Stimulated activated CD4-positive, alpha-beta T cell treated with anti-CD3 and anti-CD28 coated beads, Interleukin-2, amount 100 ng/mL, for 4 hours (primary cell): ENCODE results near the gene CEP72.
"Not testable (repeated sequence)": the region's sequence is repeated elsewhere in the genome, so short reads cannot be mapped to it uniquely, and the experiment has no call there.

Experiments
- DNase-seq: peaks from one replicate; pipeline ENCODE4 v3.0.0-alpha.2; 2020; ENCODE audit warnings: low read depth

The CEP72 gene, protein sequence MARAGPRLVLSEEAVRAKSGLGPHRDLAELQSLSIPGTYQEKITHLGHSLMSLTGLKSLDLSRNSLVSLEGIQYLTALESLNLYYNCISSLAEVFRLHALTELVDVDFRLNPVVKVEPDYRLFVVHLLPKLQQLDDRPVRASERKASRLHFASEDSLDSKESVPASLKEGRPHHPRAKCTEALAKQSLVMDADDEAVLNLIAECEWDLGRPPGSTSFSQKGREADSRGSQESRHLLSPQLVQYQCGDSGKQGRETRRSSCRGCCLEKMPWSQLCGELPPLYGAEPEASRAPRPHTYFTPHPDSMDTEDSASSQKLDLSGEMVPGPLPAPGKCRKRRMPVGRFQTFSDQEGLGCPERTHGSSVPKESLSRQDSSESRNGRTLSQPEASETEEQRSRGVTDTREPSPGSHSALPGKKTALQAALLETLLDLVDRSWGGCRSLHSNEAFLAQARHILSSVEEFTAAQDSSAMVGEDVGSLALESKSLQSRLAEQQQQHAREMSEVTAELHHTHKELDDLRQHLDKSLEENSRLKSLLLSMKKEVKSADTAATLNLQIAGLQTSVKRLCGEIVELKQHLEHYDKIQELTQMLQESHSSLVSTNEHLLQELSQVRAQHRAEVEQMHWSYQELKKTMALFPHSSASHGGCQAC

DNA sequence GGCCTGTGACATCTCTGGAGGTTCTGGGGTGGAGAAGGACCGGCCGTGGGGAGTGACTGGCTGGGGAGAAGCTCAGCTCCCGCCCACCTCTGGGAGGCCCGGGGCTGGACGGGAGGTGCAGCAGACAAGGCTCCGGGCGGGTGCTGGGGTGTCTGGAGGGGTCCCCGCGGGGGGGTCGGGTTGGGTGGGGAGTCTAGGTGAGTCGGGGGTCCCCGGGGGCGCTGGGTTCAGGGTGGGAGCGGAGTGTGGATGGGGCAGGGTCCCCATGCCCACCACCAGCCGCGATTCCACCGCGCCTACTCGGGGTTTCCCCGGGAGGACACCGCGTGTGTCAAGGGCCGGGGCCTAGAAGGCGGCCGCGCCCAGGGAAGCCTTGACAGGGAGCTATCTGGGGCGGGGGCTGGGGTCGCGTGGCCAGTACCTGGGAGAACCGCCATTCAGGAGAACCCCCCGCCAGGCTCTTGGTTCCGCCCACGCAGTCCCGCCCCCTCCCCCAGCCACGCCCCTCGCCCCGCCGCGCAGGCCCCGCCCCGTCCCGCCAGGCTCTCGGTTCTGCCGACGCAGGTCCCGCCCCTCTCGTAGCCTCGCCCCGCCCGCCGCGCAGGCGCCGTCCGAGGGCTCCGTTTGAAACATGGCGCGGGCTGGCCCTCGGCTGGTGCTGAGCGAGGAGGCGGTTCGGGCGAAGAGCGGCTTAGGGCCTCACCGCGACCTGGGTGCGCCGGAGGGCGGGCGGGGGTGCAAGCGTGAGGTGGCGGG lies at the start of gene CEP72:
CEP72 (plus strand) TSS at position 610 of the 756 bp plus-strand sequence; CDS start at position 632, 22 bp downstream.
- peak; percentile 90 for DNase-seq

DNA sequence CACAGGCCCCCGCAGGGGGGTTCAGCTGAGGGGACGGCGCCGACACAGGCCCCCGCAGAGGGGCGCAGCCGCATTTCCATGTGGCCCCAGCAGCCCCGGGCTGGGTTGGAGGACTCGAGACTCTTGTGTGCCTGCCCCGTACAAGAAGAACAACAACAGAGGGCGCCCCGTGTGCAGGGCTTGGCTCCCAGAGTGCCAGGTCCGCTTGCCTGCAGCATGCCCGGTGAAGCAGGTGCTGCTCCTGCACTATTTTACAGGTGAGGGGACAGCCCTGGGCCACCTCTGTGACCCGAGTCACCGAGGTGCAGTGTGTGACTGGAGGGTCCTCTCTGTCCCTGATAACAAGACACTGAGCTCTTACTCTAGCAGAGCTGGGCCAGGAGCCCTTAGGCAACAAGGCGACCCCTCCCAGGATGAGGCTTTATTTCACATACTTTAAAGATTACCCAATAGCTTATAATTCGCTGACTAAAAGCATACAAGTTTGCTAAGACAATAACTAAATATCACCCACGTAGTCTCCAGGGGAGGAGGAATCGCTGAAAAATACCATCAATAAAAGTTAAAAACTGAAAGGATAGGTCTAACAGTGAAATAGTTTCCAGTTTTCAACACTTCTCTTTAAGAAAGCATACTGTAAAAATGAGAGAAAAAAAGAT lies 46.2 kb upstream of the CEP72 start:
- no peak for DNase-seq

DNA sequence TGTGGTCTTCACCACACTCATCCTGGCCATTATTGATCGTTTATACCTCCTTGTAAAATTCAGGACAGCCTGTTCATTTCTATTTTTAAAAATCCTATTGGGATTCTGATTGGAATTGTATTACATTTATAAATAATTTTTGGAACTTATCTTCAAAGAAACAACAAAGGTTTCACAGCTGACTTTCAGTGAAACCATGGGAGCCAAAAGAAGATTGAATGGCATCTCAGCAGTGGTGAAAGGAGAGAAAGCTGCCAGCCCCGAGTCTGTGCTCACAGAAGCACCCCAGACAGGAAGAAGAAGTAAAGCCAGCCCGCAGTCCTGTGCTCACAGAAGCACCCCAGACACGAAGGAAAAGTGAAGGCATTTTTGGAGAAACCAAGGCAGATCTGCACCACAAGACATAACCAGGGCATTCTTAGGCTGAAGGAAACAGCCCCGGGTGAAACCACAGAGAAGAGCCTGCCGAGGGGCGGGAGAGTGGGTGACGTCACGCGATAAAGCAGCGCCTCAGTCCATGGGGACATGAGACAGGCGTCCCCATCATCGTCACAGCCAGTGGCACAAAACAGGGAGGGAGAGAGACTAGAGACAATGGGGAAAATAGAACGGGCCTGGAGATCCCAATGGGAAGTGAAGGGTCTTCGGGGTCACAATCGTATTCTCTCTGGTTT lies 45.4 kb upstream of the CEP72 start:
- DNase-seq, result no peak

DNA sequence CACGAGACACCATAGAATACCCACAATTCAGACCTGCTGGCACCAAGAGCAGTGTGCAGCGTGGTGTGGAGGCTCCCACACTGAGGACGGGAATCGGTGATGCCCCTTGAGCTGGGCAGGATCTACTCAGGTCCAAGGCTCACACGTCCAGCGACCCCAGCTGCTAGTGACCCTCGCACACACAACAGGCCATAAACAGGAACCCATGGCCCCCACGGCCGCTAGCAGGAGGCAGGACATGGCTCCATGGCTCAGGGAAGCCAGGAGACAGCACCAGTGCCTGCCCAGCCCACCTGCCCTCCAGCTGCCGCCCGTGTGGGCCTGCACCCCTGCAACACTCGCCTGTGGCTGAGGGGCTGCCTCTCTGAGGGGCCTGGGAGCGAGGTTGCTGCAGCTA lies 44.5 kb upstream of the CEP72 start:
- no peak for DNase-seq

DNA sequence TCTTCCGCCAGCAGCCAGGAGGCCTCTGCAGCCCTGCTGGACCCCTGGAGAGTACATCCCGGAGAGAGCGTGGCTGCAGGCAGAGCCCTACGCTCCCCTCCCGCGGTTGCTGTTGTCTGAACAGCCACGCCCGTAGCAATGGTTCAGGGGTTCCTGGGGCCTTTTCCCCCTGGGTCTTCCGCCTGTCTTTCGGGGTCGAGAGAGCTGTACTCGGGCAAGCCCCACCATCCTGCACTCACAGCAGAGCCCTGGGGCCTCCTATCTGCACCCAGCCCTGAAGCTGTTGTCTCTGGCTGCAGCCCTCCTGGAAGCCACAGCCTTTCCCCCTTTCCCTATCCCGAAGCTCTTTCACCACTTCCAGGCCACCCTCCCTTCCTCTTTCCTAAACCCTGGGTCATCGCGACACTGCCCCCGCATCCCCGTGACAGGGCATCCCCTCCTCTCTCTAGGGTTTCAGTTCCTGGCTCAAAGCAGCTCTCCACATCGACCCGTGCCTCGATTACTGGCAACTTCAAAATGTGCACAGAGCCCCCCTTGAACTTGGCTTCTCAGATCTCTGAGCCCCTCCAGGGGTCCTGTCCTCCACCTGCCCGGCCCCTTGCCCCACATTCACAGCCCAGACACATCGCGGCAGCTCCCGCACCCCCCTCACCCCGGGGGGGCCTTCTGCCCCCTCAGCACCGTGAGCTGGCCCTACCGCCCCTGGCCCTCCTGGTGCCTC lies 43.9 kb upstream of the CEP72 start:
- no peak for DNase-seq

DNA sequence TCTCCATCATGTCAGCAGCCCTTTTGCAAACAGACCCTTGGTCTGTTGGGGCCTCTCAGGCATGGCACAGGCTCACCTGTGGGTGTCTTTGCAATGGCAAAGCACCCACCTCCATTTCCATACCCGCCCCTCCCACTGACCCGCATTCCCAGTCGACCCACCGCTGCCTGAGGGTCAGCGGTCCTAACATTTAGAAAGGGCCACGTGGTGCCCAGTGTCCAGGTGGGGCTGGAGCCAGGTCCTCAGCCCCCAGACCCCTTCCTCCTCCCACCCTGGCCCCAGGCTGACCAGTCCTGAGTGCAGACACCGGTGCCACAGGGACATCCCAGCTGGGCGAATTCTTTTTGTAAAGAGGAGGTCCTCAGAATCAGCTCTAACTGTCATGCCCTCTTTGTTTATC lies 43.3 kb upstream of the CEP72 start:
- no peak for DNase-seq

DNA sequence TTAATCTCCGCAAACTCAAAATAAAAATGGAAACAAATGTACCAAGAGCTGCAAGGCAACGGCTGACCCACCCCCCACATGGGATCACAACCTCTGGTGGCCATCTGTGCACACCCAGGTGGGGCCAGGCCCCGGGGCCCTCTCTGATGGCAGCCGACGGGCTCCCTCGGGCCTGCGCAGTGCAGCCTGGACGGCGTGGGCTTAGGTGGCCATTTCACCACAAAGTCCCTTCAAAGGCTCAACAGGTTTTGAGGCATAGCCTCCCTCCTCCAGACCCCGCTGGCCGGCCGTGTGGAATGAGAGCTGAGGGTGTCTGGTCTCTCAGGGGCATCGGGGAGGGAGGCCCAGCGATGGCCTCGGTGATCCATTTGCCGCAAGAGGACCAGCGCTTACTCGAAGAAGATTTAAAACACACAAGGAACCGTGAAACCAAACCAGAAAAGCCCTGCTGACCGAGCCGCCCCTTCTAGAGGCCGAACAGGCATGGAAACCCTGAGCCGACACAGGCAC lies 42.7 kb upstream of the CEP72 start:
- DNase-seq, result no peak

DNA sequence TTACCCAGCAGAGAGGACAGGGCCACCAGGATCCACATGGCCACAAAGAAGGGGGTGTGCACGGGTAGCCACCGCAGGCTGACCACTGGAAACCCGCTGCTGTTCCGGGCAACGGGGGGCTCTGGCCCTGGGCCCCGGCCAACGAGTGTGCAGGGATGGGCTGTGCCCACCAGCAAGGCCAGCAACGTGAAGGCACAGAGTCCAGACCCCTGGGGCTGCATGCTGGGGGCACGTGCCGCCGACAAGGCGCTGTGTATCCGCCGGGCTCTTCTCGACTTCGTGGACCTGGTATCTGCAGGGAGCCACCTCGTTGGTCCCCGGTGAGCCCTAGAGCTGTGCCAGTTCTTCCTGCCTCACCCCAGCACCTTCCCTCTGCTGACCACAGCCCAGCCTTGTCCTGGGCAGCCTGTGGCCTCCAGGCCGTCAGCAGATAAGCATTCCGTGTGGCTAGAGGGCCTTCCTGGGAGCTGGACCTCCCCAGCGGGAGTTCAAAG lies 42.2 kb upstream of the CEP72 start:
- DNase-seq, result no peak

DNA sequence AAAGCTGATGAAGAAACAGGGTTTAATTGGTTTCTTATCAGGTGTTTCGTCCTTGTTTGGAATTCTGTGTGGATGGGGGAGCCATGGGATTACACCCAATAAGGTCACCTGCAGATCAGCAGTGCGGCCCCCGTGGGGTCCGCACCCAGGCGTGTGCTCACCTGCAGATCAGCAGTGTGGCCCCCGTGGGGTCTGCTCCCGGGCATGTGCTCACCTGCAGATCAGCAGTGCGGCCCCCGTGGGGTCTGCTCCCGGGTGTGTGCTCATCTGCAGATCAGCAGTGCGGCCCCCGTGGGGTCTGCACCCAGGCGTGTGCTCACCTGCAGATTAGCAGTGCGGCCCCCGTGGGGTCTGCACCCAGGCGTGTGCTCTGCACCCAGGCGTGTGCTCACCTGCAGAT lies 41.7 kb upstream of the CEP72 start:
- DNase-seq, result no peak

DNA sequence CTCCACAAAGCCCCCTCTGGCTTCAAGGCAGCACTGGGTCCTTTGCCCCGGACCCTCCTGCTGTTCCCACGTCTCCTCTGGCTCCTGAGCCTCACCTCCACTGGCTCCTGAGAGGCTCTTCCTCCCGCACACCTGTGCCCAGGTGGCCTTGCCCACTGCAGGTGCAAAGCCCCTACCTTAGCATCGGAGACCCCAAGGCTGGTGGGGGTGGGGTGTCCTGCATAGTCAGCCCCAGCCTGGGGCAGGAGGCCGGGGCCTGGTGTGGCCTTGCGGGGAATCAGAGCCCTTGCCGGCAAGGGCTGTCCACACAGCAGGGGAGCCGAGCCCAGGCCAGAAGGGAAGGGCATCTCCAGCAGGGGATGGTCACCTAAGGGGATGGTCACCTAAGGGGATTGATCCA lies 41.3 kb upstream of the CEP72 start:
- no peak for DNase-seq

DNA sequence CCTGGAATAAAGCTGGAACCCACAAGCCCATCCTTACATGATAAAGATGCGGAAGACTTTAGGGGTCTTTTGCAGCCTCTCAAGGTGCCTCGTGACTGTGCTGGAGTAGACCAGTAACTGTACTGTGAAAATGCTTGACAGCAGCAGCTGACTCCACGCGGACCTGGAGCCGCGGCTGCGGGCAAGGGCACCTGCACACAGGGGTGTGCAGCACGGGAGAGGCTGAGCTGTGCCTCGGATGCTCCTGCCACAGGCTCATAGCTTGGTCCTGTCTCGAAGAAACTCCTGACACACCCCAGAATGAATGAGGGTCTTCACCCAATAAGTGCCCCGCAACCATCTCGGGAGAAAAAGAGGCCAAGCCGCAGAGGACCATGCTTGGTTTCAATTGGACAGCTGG lies 40.3 kb upstream of the CEP72 start:
- DNase-seq, result no peak

DNA sequence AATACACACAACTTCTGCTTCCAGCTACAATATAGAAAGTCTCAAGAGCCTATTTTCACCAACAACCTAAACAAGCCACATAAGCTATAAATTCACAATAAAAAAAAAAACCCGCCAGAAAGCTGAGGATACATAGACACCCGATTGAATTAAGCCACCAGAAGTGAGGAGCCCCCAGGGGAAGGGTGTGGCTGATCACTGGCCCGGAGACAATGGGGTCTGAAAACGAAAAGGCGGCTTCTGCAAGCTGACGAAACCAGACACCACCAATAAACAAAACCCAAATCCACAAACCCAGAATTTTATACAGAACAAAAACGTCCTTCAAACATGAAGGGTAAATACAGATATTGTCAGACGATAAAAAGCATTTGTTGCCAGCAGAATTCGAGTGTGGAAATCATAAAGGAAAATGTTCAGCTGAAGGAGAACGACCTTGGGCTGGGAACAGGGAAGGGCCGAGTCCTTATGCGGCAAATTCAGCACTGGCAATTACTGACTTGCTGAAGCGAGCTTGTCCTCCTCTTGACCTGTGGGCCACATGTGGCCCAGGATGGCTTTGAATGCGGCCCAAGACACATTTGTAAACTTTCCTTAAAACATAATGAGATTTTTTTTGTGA lies 39.6 kb upstream of the CEP72 start:
- no peak for DNase-seq

DNA sequence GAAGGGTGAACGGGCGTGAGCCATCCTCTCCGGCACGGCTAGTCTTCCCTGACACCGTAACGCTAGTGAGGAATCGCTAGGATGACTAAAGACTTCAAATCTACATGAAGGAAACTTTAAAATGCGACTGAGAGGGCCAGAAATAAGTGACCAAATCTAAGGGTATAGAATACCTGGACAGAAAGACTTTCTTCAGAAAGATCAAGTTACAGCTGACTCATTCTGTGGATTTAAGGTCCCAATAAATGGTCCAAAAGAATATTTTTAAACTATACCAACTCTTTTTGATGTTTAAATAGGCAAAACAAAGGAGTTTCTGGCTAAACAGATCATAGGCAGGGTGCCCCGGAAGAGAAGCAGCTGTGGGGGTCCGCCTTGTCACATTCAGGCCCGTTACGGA lies 38.9 kb upstream of the CEP72 start:
- DNase-seq, result no peak

DNA sequence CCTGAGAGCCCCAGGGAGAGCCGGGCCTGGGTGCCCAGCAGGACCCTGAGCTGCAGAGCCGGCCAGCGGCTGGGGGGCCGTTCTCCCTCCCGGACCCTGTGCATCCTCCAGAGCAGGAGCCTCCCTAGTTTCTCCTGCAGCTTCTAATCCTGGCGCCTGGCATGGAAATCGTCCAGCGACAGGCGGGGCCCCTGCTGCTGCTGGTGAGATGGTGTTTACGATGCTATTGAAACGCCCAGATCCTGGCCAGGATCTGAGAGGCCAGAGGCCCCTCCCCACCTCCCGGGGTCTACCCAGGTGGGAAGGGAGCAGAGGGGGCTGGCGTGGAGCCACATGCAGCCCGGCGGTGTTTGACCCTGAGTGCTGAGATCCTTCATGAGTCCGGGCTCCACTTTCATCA lies 38.2 kb upstream of the CEP72 start:
- DNase-seq, result no peak

DNA sequence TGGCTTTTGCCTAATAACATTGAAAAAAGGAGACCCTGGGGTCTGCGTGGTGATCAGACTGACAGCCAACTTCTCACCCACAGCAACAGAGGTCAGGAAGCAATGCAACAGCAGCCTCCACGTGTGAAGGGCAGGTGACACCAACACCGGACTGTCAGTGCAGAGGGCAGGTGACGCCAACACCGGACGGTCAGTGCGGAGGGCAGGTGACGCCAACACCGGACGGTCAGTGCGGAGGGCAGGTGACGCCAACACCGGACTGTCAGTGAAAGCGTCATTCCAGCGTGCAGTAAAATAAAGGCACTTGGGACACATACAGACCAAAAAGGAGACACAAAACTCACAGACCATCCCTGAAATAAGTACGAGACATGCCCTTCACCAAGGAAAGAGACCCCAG lies 37.2 kb upstream of the CEP72 start:
- no peak for DNase-seq

DNA sequence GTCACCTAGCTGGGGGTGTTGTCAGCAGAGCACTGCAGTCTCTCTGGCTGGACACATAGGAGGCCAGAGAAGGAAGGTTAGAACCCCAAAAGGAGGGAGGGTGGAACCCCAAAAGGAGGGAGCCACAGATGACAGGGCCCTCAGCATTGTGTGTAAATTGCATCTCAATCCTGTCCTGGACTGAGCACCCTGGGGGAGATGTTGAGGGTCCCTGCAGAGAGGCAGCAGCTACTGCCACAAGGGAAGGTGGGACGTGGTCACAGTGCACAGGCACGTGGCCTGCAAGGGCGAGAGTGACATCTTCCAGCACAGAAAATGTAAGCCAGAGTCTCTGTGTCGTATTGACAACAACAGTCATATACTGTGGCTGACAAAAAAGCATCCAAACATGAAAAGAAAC lies 36.5 kb upstream of the CEP72 start:
- DNase-seq, result no peak

DNA sequence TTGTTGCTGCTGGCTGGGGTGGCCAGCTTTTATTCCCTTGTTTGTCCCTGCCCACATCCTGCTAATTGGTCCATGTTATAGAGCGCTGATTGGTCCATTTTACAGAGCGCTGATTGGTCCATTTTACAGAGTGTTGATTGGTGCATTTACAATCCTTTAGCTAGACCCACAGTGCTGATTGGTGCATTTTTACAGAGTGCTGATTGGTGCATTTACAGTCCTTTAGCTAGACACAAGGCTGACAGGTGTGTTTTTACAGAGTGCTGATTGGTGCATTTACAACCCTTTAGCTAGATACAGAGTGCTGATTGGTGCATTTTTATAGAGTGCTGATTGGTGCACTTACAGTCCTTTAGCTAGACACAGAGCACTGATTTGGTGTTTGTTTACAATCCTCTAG lies 34.9 kb upstream of the CEP72 start:
- not testable (repeated sequence) for DNase-seq

DNA sequence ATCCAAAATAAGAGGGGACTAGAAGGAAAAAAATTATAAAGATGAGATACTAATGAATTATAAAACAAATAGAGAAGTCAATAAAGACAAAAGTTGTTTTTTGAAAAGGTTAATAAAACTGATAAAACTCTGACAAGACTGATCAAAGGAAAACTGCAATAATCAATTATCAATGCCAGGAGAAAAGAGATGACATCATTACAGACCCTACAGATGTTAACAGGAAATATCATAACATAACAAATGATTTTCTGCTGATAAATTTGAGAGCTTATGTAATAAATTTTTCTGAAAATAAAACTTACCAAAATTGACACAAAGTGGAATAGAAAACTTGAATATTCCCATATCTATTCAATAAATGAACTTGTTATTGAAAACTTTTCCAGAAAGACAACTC lies 34.3 kb upstream of the CEP72 start:
- no peak for DNase-seq

DNA sequence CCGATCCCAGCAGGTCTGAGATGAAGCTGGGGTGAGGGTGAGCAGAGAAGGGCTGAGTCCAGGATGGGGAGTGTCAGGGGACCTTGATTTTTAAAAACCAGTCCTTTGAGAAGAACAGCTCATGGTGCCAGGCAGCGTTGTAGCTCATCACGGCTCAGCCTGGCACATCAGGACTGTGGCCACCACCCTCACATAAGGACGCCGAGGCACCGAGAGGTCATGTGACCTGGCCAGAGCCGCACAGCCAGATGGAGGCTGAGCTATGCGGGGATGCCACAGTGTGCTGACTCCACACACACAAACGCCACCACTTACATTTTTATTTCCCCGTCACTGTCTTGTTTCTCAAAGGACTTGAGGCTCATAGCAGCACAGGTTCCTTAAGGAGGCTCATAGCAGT lies 32.9 kb upstream of the CEP72 start:
- DNase-seq, result no peak

DNA sequence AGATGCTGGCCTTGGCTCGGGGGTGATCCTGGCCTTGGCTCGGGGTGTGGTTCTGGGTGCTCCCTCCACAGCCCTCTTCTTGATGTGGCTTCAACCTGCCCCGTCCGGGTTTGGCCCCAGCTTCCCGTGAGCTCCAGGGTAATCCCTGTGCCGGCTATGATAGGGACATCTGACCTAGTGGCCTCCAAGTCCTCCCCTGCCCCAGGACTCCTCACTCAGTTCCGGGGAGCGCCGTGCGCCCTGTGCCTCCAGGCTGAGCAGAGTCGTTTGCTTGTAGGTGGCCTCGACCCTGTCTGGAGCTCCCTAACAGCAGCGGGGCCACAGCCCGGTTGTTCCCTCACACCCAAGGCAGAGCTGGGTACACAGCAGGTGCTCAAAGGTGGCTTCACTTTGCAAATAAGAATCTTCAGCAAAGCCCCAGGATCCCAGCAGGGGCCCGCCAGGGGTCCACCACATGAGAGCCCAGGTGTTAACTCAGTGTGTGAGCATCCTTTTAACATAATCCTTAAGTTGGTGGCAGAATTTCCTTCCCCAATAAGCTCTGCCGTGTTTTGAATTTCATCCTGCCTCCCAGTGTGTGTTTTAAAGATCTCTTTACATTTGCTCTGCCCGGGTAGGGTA lies 32.3 kb upstream of the CEP72 start:
- no peak for DNase-seq
